ENCODE results near the gene INSIG1.

The INSIG1 gene

DNA sequence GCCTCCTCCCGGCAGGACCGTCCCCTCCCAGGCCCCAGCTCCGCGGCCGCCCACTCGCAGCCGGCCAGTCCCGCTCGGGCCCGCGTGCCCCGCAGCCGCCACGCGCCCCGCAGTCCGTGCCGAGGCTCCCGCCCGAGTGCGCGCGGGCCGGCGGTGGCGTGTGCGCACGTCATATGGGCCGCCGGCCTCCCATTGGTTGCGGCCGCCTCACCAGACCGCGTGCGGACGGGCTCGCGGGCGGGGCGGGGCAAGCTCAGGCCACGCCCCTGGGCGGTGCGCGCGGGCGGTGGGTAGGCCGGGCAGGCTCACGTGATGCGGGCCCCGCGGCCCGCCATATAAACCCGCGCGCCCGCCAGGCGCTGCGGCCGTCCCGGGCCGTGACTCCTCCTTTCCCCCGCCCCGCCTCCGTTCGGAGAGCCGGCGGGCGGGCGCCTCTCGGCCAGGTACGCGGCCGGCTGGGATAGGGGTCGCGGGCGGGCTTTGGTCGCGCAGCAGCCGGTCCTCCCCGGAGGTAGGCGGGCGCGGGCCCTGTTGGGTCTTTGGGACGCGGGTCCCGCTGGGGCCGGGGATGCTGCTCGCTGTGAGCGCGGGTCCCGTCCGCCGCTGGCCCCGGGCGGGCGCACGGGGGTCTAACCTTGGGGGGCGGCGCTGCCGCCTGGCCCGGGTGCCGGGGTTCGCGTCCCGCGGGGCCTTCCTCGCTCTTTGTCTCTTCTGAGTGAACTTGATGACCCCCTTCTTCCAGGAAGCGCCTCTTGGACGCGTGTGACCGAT lies at the start of gene INSIG1:
INSIG1 (plus strand) TSS at position 362 of the 771 bp plus-strand sequence; CDS start at position 770, 408 bp downstream.
- DNase-seq: peak; percentile 98

DNA sequence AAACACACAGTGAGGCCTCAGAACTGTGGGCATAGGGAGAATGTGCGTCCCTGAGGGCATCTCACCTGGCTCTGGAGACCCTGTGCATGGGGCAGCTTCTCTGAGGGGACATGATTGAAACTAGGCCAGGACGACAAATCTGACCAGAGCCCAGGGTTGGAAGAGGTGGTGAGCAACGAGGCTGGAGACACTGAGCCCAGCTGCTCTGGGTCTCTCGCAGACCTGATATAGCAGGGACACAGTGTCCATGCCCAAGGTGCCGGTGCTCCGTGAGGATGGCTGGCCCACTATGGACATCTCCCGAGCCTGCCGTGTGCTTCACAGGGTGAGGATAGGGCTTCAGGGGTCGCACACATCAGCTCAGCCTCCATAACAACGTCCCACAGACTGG lies 49.3 kb upstream of the INSIG1 start:
- DNase-seq: no peak

DNA sequence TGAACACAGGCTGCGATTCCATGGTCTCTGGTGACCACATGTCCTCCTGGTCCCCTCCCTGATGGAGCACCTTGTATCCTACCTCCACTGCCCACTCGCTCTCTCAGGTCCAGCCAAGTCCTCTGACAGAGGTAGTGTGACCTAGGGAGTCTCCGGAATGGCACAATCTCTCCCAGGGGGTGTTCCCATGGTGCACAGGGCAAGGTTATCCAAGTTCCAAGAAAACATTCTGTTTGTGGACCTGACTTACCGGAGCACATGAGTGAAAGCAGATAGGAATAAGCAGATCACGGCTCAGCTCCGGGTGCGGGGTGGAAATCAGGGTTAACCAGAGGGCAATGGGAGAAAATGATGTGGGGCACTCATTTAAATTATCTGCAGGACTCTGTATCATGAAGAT lies 45.8 kb upstream of the INSIG1 start:
- DNase-seq: no peak

DNA sequence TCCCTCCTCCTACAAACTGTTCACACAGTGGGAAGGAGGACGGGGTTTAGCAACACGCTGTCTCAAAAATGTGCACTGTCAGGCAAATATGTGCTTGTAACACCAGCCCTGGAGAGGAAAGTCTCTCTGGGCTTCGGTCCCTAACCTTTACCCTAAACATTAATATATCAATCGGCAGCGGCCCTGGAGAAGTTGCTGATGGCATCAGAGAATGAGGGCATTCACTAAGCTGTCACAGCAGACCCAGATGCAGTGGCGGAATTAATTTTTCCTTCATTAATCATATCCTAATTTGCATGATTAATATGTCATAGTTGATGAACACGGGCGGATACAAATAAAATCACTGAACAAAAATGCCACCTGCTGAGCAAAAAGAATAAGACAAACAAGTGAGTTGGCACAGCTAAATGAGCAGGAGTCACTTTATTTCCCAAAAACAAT lies 45.2 kb upstream of the INSIG1 start:
- DNase-seq: no peak

DNA sequence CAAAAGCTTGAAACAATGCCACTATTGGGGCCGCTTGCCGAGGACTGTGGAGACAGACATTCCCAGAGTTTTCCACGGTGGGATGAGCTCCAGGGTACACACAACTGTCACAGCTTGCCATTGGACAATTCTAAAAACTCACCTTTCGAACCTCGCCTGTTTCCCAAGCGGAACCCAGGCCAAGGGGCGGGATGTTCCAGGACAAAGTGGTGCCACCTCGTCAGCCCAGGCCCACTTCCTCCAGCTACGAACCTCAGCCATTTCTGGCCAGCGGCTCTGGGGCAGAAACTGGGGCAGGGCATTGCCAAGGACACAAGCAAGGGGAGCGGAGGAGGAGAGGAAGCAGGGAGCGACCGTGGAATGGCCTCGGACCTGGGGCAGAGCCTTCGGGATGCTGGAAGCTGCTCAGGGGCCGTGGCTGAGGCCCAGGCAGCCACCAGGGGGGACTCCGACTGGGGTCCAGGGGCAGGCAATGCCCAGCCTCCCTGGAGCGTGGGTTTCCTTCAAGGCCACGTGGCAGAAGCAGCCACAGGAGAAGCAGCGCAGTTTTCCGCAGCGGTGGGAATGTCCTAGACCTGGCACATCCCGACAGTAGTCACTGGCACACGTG lies 44.7 kb upstream of the INSIG1 start:
- no peak for DNase-seq

DNA sequence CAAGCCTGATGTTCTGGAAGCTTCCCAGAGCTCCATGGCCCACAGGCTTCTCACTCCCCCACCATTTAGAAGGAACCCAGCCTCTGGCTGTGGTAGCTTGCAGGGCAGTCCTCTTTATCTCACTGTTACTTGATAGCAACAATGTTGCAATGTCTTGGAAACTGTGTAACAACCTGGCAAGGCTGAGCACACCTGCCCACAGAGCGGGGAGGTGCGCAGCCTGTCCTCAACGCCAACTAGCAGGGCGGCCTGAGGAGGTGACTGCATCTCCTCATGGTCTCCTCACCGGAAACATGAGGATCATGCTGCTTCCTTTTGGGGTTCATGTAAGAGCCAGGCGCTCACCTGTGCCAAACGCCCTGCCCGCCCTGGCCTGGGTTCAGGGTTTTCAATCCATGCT lies 43.7 kb upstream of the INSIG1 start:
- no peak for DNase-seq

DNA sequence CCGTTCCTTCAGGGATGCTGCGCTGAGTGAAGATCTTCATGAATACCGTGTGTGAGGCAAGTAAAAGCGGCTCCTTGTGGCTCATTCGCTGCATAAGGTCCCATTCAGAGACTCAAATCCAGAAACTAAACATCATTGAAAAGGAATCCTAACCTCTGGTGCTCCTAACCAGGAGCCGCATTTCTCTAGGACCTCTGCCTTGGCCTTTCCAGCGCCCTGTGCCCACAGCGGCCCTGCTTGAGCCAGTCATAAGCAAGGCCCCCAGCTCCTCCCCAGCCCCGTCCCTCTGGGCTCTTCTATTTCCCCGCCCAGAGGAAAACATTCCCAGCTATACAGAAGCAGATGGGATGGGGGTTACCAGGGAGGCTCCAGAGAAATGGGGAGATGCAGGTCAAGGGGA lies 42.6 kb upstream of the INSIG1 start:
- no peak for DNase-seq

DNA sequence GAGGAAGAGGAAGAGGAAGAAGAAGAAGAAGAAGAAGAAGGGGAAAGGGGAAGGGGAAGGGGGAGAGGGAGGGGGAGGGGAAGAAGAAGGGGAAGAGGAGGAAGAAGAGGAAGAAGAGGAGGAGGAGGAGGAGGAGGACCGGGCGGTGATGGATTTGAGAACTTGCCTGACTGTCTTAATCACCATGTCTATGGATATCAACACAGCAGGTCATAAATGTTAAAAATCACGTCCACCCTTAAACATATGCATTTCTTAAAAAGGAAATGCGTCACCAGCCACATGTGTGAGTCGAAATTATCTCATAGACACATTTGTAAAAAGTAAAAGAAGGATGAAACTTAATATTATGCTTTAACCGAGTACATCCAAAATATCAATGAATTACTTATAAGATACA lies 42.1 kb upstream of the INSIG1 start:
- DNase-seq: peak; percentile 37

DNA sequence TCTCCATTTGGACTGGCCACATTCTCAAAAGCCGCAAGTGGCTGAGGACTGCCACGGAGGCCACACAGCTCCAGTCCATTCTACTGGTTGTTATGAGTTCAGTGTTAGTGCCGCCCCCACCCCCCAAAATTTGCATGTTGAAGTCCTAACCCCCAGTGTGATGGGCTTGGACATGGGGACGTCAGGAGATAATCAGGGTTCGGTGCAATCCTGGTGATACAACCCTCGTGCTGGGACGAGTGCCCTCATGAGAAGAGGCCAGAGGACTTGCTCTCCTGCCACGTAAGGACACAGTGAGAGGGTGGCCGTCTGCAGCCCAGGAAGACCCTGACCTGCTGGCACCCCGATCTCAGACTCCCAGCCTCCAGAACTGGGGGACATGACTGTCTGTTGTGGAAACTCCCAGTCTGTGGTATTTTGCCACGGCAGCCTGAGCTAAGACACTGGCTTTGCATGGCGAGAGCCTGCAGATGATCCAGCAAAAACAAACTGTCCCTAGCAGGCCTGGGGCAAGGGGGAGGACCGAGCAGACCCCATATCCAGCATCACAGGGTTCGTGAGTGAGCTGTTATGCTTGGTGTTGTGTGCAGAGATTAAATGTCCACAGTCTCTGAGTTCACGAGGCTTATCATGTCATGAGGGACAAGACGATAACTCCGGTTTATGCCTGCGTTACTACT lies 41.5 kb upstream of the INSIG1 start:
- DNase-seq: no peak

DNA sequence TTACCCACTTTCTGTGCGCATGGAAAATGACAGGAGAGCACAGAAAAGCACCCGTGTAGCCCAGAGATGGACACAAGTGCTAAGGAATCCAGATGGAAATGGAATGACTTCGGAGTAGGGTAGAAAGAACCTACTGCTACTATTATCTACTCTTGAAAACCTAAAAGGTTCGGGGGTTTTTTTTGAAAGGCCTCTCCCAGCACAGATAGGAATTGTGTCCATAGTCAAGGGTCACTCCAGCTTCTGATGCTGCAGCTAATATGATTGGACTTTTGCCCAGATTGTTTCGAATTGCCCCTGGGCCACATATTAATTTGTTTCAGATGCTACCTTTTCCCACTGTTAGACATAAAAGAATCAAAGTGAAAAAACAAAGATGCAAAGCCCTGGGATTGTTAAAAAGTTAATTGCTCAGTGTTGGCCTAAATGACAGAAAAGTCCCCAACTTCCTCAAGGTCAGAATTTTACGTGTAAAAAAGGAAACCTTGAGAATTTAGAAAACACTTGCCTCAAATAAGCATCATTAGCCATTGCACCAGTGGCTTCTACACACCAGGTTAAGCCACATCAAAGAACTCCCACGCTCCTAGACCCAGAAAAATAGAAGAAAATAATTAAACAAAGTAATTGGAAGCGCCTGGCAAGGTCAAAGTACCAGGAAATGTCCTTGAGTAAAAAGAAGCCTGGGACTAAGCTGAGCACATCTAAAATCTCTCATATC lies 40.8 kb upstream of the INSIG1 start:
- no peak for DNase-seq

DNA sequence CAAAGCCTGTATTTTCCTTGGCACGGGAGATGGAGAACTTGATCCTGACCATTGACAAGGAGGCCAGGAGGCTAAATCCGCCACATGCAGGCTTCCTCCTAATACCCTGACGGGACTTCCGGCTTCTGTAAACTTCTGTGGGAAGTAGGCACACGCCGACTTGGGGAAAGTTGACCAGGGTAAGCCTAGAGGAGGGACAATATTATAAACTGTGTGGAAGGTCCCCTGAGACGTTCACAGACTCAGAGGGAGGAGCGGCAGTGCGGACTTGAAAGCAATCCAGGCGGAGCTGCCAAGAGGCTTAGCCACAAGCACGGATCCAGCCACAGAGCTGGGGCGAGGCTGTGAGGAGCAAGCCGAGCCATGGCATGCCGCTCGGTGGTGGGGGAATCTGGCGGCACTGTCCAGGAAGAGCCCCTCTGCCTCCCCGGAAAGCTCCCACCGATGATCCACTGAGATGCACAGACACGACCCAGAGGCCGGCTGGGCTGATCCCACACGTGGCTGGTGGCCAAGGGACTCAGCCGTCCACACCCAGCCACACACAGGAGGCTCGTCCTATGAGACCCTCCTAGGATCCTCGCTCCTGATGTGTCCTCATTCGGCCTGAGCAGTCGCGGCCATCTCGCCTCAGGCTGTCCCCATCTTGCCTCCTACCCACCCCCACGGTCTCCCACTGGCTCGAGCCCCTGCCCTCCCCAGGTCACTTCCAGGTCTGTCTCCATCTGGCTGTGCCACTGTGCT lies 40.0 kb upstream of the INSIG1 start:
- DNase-seq: no peak

DNA sequence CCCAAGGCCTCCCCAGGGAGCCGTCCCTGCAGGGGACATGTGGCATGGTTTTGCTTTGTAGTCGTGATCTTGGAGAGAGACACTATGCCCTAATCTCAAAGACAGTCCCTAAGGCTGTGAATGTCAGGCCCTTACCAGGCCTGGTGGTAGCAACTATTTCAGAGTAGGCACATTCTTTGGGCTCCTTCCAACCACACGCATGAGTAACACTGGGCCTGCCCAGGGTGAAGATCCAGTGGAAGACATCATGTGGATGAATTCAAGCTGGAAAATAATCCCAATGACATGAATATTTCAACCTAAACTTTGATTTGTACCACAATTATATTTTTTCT lies 39.5 kb upstream of the INSIG1 start:
- no peak for DNase-seq

DNA sequence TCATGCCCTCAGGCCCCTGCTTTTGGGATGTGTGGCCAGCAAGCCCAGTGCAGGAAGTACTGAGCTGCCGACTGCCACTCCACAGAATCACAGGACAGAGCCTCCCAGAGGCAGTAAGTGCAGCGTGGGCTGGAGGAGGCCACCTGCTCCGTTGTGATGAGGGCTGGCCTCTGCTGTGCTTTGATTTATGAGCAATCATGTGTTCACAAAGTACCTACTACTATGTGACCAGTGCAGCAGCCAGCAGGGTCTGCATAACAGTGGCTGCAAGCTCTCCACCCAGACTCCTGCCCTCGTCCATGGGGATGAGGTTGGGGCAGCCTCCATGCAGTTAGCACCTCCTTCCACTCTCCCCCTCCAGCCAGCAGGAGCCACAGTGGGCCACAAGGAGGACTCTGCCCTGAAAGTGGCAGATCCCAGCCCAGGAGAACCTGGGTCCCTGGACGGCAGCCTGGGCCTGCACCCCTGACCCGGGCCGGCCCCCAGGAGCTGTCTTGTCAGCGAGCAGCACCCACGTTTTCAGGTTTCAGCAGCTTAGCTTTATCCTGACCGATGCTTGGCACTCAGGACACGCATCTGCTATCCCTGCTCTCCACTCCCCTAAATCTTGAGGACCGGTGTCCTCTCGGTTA lies 37.7 kb upstream of the INSIG1 start:
- no peak for DNase-seq

DNA sequence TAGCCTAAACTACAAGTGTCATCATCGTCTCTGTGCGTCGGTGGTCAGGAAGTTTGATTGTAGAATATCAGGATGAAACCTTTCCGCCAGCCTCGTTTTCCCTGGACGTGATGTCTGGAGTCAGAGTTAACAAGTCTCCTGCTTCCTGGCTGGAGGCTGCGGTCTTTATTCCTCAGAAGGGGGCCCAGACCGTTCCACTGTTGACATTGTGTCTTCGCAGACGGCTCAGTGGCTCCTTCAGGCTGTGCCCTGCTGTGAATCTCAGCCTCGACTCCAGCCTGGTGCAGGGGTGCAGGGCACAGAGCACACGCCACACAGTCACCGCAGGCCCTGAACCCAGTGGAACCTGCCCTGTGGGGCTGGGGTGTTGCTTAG lies 37.2 kb upstream of the INSIG1 start:
- DNase-seq: no peak

DNA sequence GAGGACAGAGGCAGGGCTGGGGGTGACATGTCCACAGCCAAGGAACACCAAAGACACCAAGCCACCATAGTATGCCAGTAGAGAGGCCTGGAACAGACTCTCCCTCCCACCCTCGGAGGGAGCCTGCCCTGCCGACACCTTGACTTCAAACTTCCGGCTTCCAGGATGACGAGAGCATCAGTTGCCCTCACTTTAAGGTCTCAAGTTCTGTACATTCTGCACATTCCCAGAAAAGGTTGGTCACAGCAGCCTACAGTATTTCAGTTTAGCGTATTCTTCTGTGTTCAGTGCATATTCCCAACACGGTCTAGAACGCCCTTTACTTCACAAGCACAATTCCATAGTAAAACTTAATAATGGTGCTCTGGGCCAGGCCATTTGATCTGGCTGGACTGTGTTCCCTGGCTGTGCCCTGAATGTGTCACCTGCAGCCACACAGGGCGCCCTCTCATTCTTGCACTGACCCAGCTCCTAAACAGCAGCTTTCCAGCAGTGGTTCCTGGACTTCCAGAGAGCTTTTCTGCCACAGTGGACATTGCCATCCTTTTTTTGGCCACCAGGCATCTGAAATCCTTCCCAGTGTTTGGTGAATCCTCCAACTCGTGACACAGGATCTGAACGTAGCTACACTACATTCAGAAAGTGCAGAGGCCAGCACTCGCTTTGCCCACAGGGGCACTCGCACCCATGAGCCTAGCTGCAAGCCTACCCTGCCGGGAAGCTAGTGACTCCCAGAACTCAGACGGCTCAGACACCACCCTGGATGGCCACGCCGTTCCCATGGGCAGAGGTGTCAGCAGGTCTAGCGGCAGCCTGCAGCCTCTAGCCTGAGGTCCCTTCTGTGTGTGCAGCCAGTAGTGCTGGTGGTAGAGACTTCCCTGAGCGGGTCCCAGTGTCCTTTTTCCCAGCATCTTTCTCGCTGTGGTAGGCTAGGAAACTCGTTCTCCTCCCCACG lies 36.4 kb upstream of the INSIG1 start:
- DNase-seq: no peak

DNA sequence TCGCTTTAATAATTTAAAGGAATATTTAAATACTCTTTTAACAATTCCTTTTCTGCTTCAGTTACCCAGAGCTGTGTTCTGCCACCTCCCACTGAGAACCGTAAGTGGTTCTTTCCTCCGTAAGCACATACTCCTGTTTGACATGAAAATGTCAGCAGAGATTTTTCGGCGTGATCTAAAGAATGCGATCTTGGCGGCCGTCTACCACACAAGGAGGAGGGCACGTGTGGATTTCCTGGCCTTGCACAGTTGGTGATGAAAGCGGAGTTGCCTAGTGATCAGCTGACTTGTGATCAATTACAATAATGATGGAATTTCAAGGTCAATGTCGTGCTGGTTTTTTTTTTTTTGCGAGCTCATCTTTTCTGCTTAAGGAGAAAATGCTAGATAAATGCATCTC lies 35.6 kb upstream of the INSIG1 start:
- no peak for DNase-seq

DNA sequence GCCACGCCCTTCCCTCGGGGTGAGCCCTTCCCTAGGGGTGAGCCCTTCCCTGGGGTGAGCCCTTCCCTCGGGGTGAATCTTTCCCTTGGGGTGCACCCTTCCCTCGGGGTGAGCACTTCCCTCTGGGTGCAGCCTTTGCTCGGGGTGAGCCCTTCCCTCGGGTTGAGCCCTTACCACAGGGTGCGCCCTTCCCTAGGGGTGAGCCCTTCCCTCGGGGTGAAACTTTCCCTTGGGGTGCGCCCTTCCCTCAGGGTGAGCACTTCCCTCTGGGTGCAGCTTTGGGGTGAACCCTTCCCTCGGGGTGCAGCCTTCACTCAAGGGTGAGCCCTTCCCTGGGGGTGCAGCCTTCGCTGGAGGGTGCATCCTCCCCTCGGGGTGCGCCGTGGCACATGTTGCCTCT lies 34.6 kb upstream of the INSIG1 start:
- no peak for DNase-seq

DNA sequence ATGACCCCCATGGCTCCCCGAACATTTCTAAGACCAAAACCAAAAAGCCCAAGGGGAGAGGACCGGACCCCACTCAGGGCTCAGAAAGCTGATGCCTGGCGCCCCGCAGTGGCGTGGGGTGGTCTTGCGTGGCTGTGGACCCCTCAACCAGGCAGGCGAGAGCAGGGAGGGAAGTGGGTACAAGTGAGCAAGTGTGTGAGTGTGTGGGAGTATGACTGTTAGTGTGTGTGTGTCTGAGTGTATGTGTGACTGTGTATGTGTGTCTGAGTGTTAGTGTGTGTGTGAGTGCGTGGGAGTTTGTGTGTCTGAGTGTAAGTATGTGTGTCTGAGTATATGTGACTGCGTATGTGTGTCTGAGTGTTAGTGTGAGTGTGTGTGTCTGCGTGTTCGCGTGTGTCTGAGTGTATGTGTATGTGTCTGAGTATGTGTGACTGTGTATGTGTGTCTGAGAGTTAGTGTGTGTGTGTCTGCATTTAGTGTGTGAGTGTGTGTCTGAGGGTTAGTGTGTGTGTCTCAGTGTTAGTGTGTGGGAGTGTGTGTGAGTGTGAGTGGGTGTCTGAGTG lies 34.0 kb upstream of the INSIG1 start:
- DNase-seq: no peak

DNA sequence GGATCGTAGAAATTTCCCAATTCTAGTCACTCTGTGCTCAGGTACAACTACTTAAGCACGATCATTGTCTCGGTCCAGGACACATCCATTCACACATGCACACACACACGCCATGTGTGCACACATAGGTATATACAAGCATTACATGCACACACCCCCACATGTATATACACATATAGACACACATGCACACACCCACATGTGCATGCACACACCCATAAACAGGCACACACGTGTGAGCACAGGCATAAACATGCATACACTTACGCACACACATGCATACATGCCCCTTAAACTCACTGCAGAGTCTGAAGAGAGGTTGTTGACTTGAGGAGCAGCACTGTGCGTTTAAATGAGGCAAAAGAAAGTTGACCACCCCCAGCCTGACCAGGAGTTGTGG lies 32.5 kb upstream of the INSIG1 start:
- no peak for DNase-seq

DNA sequence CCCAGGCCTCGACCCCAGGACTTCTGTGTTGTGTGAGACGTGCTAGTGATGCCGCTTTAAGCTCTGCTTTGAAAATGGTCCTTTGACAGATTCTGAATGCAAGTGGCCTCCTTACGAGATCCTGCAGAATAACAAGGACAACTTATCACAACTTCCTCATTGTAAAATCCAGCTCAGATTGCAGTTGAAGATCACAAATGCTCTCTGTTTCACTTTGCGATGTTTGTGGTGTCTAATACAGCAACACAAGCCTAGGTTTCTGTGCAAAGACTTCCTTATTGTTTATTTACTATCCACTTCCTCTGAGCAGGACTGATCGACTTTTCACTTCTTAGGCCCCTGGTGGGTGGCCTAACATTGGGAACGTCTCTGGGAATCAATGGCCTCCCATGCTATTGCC lies 31.7 kb upstream of the INSIG1 start:
- peak; percentile 42 for DNase-seq

DNA sequence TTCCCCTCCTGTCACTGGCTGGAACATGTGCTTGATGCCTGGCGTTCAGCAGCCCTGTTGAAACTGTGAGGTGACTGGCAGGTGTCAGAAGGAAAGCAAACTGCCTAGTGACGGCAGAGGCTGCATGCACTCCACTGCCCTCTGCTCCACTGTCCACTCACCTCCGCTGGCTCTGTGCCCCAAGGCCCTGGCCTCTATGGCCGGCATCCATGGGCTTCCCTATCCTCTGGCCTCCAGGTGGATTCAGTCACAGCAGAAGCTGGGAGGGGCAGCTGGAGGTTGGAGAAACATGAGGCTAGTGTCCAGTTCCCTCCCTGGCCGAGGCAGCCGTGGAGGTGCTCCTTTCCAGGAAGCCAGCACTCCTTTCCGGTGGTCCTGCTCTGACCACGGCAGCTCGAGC lies 31.2 kb upstream of the INSIG1 start:
- no peak for DNase-seq

Data from suppressor macrophage treated with lipopolysaccharide for 4 hours (primary cell).